Neutrophil (primary cell): ENCODE data around the gene CCDC146.

Source experiments
- H3K27ac ChIP-seq: fragments of 200-600 bp; sonication (generic); 2 replicates; pipeline ENCODE4 v1.5.1; 2016; ENCODE audit warnings: mild to moderate bottlenecking, moderate library complexity
- H3K27me3 ChIP-seq: fragments of 200-600 bp; sonication (generic); 2 replicates; pipeline ENCODE4 v1.6.0; 2016; ENCODE audit warnings: mild to moderate bottlenecking
- H3K36me3 ChIP-seq: fragments of 200-600 bp; sonication (generic); 2 replicates; pipeline ENCODE4 v1.5.1; 2017
- H3K4me1 ChIP-seq, 2 experiments: fragments of 200-600 bp in 1 of 2; sonication (generic) in 1 of 2; 1 replicate in 1 of 2; 2 replicates in 1 of 2; pipeline versions ENCODE4 v1.5.1 to v1.6.1; 2013 to 2016; ENCODE audit warnings: low read depth in 1 of 2, low read length in 1 of 2, mild to moderate bottlenecking in 1 of 2, moderate library complexity in 1 of 2; ENCODE audit not compliant: control insufficient read depth in 1 of 2, insufficient read depth in 1 of 2
- H3K4me3 ChIP-seq, 2 experiments: fragments of 200-600 bp in 1 of 2; sonication (generic) in 1 of 2; 1 replicate in 1 of 2; 2 replicates in 1 of 2; pipeline ENCODE4 v1.5.1; 2013 to 2016; ENCODE audit warnings: low read depth in 1 of 2, low read length in 1 of 2, mild to moderate bottlenecking in 1 of 2, moderate library complexity in 1 of 2
- H3K9me3 ChIP-seq: fragments of 200-600 bp; sonication (generic); 2 replicates; pipeline ENCODE4 v1.5.1; 2016
- CTCF ChIP-seq: fragments of 200-600 bp; sonication (generic); IDR thresholded peaks from 2 replicates; pipeline ENCODE4 v1.5.1; 2016; ENCODE audit warnings: antibody characterized with exemption

CCDC146 gene

DNA sequence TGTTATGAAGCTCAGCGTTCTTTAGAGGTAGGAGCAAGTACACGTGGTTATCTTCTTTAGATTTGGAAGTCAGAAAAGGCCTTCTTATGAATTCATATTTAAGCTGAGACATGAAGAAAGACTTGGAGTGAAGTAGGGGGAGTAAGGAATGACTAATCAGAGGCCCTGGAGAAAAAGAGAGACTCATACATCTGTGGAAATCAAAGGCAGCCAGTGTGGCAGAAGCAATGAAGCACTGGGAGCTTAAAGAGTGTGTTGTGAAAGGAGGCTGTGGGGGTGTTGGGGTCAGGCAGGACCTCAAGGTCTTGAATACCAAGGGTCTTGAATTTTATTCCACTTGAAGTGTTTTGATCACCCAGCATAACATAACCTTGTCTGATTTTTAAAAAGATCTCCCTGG lies 112.9 kb downstream of the CCDC146 start:
- H3K27ac ChIP-seq: no peak overlapping the region
- TF ChIP-seq CTCF: no peak
- H3K4me3 ChIP-seq: no peak overlapping the region
- H3K4me1 ChIP-seq: peaks cover 36 to 42% of the 10 kb centered on the region in 2 experiments
- H3K36me3 ChIP-seq: no peaks in the 10 kb centered on the region
- no peaks in the 10 kb centered on the region for H3K27me3 ChIP-seq
- no peaks in the 10 kb centered on the region for H3K9me3 ChIP-seq

DNA sequence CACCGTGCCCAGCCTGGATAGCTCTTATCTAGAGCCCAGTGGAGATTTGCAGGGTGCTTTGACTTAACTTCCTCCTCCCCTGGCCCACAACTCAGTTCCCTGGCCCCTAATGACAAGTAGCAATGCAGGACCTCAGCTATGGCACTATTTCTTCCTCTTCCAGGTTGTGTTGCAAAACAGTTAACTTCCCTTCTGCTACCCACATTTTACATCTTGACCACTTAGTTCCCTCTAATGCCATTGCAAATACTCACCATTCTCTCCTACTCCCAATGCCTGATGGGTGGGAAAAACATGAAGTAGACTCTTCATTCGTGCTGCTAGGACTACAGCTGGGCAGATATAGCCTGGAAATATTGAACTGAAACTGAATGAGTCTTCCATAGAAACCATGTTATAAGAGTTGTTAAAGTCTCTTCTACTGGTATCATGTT lies 116.3 kb downstream of the CCDC146 start:
- no peak for TF ChIP-seq CTCF
- peaks cover 38 to 44% of the 10 kb centered on the region in 2 experiments for H3K4me1 ChIP-seq
- no peaks in the 10 kb centered on the region for H3K9me3 ChIP-seq
- H3K27ac ChIP-seq: peak overlapping the region; percentile 89
- H3K36me3 ChIP-seq: no peaks in the 10 kb centered on the region
- H3K27me3 ChIP-seq: no peaks in the 10 kb centered on the region
- H3K4me3 ChIP-seq: peak overlapping the region; percentile 40 to 46

DNA sequence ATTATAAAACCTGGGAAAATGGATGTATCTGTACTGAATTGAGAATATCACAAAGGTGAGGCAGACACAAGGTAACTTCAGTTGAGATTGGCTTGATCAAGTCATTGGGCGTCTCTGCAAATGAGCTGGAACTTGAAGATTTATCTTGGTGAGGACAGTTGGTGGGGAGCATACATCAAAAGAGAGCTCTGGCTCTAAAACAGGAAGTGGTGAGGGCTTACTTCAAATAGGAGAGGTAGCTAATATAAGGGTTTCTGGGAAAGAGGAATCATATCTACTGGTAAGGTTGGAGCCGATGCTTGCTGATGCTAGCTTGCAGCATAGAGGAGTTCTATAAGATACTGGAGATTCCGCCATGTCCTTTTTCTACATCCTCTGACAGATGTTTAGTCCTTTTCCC lies 117.1 kb downstream of the CCDC146 start:
- peak overlapping the region; percentile 89 for H3K27ac ChIP-seq

DNA sequence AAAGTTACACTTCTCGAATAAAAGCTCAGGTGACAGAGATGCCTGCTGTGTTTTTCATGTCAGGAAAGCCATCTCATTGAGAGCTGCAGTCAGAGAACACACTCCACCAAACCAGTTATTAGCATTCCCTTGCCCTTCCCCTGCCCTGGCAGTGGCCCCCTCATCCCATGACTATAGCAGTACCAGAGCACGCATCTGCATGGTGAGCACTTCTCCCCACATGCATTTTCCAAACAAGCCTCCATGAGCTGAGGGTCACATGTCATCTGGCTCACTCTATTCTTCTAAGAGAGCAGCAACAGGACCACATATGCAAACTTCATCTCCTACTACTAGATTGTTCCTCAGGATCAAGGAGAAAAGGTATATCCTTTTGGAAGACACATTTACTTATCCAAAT lies 119.7 kb downstream of the CCDC146 start:
- TF ChIP-seq CTCF: no peak
- Histone ChIP-seq H3K4me1 (peaks cover 49 to 53% of the 10 kb centered on the region in 2 experiments), H3K4me3 (no peak overlapping the region), H3K36me3 (no peaks in the 10 kb centered on the region), H3K27ac (no peak overlapping the region), H3K27me3 (no peaks in the 10 kb centered on the region), H3K9me3 (no peaks in the 10 kb centered on the region)

More for the DNA sequence above, 117.1 kb downstream of the CCDC146 start:
- no peaks in the 10 kb centered on the region for H3K9me3 ChIP-seq
- no peaks in the 10 kb centered on the region for H3K27me3 ChIP-seq
- H3K4me3 ChIP-seq: peak overlapping the region; percentile 40 to 46
- H3K36me3 ChIP-seq: no peaks in the 10 kb centered on the region
- no peak for TF ChIP-seq CTCF
- peaks cover 38 to 44% of the 10 kb centered on the region in 2 experiments for H3K4me1 ChIP-seq

DNA sequence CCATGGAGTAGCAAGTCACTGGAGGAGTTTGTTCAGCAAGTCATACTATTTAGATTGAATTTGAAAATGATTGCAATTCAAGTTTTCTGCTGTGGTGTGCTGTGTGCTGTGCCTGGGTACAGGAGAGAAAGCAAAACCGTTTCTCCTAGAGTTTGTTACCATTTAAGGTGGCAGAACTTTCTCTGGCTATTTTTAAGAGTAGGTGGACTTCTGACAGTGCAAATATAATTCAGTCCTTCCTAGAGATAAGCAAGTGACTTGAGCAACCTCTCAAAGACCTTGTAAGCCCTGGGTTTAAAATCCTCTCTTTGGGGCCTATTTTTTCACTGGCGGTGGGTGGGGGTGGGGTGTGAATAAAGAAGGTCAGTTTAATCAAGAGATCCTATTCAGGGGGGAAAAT lies 120.1 kb downstream of the CCDC146 start:
- H3K4me3 ChIP-seq: no peak overlapping the region
- H3K4me1 ChIP-seq: peaks cover 44 to 50% of the 10 kb centered on the region in 2 experiments
- no peaks in the 10 kb centered on the region for H3K9me3 ChIP-seq
- no peak for TF ChIP-seq CTCF
- no peaks in the 10 kb centered on the region for H3K27me3 ChIP-seq
- H3K36me3 ChIP-seq: no peaks in the 10 kb centered on the region
- no peak overlapping the region for H3K27ac ChIP-seq
